Loucy (cell line): Measurements from ENCODE around the gene MAFB.

Experiments
- EZH2phosphoT487 ChIP-seq: fragments of 200-600 bp; IDR thresholded peaks from 2 replicates; pipeline ENCODE4 v1.6.1; 2018; ENCODE audit warnings: antibody characterized with exemption, mild to moderate bottlenecking, moderate library complexity, borderline replicate concordance
- TF ChIP-seq, protein P1 (sequence below): fragments of 200-600 bp; sonication (generic); conservative IDR thresholded peaks from 2 replicates; pipeline ENCODE4 v1.5.1; 2014; ENCODE audit warnings: mild to moderate bottlenecking, antibody characterized with exemption, low read length

GRCh38 chr20:40659567-40659966 lies 29.5 kb downstream of the MAFB start:
- TF ChIP-seq, protein P1, sequence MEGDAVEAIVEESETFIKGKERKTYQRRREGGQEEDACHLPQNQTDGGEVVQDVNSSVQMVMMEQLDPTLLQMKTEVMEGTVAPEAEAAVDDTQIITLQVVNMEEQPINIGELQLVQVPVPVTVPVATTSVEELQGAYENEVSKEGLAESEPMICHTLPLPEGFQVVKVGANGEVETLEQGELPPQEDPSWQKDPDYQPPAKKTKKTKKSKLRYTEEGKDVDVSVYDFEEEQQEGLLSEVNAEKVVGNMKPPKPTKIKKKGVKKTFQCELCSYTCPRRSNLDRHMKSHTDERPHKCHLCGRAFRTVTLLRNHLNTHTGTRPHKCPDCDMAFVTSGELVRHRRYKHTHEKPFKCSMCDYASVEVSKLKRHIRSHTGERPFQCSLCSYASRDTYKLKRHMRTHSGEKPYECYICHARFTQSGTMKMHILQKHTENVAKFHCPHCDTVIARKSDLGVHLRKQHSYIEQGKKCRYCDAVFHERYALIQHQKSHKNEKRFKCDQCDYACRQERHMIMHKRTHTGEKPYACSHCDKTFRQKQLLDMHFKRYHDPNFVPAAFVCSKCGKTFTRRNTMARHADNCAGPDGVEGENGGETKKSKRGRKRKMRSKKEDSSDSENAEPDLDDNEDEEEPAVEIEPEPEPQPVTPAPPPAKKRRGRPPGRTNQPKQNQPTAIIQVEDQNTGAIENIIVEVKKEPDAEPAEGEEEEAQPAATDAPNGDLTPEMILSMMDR = no peak
- TF ChIP-seq EZH2phosphoT487 = no peak
